ENCODE results near the gene MAN2B2. TPM values are rescaled to one million over a fixed set of nuclear protein-coding genes. Genes with fewer than 3 reads are reported as not detected.

MAN2B2 gene
- total and polyA plus RNA-seq, 2 of the 8 experiments (the other 6 are each of a cell fraction or from before 2014, with no cell fraction given) = 3.3 to 4.0 TPM

DNA sequence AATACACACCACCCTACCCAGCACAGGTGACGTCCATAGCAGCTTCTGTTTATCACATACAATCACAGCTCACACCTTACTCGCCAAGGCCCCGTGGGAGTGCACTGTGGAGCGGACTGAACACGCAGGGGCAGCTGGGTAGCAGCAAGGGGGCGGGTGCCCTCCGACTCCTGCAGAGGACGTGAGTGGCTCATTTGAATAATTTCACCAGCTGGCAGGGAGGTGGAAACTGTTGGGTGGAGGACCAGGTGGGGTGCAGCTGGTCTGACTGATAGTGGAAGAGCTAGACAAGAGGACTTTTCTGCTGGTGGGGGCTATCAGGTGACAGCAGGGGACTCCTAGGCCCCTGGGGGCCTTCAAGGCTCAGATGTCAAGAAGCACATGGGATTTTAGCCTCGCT, 16.3 kb downstream of the MAN2B2 start:
- Histone ChIP-seq H2AFZ (ENCODE audit: low read length) (no peak overlapping the region), H3K27me3 (replicated peaks in 1 of 4; ENCODE audit: control insufficient read depth in 3 of 4, extremely low read depth in 1 of 4, insufficient read depth in 3 of 4, low read length in 3 of 4) (no peaks in the 10 kb centered on the region), H3K4me2 (ENCODE audit: insufficient read depth in 1 of 2, low read depth in 2 of 2, low read length in 2 of 2) (no peak overlapping the region), H3K18ac (ENCODE audit: extremely low read depth, low read length) (no peak overlapping the region), H4K91ac (replicated peaks; ENCODE audit: insufficient read length, low read length) (no peak overlapping the region), H3K79me2 (ENCODE audit: control insufficient read depth in 1 of 2, insufficient read depth in 2 of 2, low read length in 2 of 2) (no peaks in the 10 kb centered on the region), H3K9me3 (ENCODE audit: insufficient read depth in 2 of 2, low read depth in 1 of 2, low read length in 1 of 2) (no peaks in the 10 kb centered on the region), H2AK5ac (ENCODE audit: low read depth, low read length) (no peak overlapping the region), H3K9ac (replicated peaks in 1 of 4; ENCODE audit: extremely low read depth in 1 of 4, low read depth in 3 of 4, low read length in 3 of 4) (no peak overlapping the region), H3K79me1 (ENCODE audit: low read depth, low read length) (no peaks in the 10 kb centered on the region), H4K5ac (ENCODE audit: insufficient read length, low read depth, low read length) (no peak overlapping the region), H3K4me1 (replicated peaks in 1 of 4; ENCODE audit: control insufficient read depth in 3 of 4, insufficient read depth in 4 of 4, low read length in 3 of 4) (no peaks in the 10 kb centered on the region; a peak in 3 of 7 replicates), H2BK5ac (ENCODE audit: low read depth, low read length) (no peak overlapping the region), H4K8ac (ENCODE audit: extremely low read depth, insufficient read depth, low read length) (no peak overlapping the region), H3K23me2 (ENCODE audit: low read depth, low read length) (no peaks in the 10 kb centered on the region), H3K27ac (ENCODE audit: low read depth, low read length) (no peak overlapping the region), H3K14ac (ENCODE audit: insufficient read length) (no peak overlapping the region), H3K4ac (replicated peaks; ENCODE audit: insufficient read length, low read depth, low read length) (no peak overlapping the region), H4K20me1 (replicated peaks in 1 of 2; ENCODE audit: control insufficient read depth in 1 of 2, insufficient read depth in 2 of 2, low read length in 2 of 2) (peaks cover 0 to 4% of the 10 kb centered on the region in 2 experiments), H3K4me3 (ENCODE audit: extremely low read depth in 1 of 4, insufficient read depth in 2 of 4, low read depth in 3 of 4, low read length in 4 of 4) (no peak overlapping the region), H2BK12ac (ENCODE audit: low read depth, low read length) (no peak overlapping the region), H2BK15ac (ENCODE audit: low read length) (no peak overlapping the region), H3K56ac (replicated peaks; ENCODE audit: insufficient read length, low read depth, low read length) (no peak overlapping the region), H3K23ac (ENCODE audit: insufficient read length) (no peak overlapping the region), H2BK120ac (replicated peaks; ENCODE audit: low read depth, low read length) (no peak overlapping the region), H3K36me3 (ENCODE audit: control insufficient read depth in 2 of 4, insufficient read depth in 4 of 4, low read length in 3 of 4) (no peaks in the 10 kb centered on the region), H2BK20ac (ENCODE audit: low read length) (no peak overlapping the region)
- 98% methylated on average over 9 of the region's 9 CpGs; no CpG with 5 or more reads in 1 of the 2 experiments for WGBS, 2 experiments (ENCODE audit: extremely low coverage in 1 of 2, insufficient coverage in 1 of 2, insufficient read length in 1 of 2, insufficient replicate concordance in 2 of 2, low coverage in 1 of 2, low lambda C conversion rate in 2 of 2, missing lambda C conversion rate in 1 of 2)
- no peak for FAIRE-seq
- CTCF ChIA-PET (ENCODE audit: partially characterized antibody) = interaction anchor here (1.3 to 2.5 kb wide), 3 partner anchors 17 kb away, joined by 5 to 10 read pairs (median 8); partner anchors contain the start of gene MAN2B2
- POLR2A ChIA-PET (ENCODE audit: partially characterized antibody) = interaction anchor here (0.6 to 1.1 kb wide), 2 partner anchors 82 to 528 kb away, joined by 3 read pairs; no protein-coding TSS in a partner anchor
- TF ChIP-seq, protein P1, sequence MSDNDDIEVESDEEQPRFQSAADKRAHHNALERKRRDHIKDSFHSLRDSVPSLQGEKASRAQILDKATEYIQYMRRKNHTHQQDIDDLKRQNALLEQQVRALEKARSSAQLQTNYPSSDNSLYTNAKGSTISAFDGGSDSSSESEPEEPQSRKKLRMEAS (IDR thresholded peaks at IDR 0.05) = no peak
- no peak for TF ChIP-seq TBP (IDR thresholded peaks at IDR 0.05; ENCODE audit: low read depth, low read length)
- TF ChIP-seq SUZ12 (IDR thresholded peaks at IDR 0.05; ENCODE audit: low read length) = no peak
- TF ChIP-seq KDM1A (IDR thresholded peaks at IDR 0.05; ENCODE audit: borderline replicate concordance, low read length) = no peak
- no peak for TF ChIP-seq POU5F1 (IDR thresholded peaks at IDR 0.05; ENCODE audit: low read depth, low read length)
- DNase-seq (ENCODE audit: low read depth in 1 of 2, low spot score in 2 of 2) = no peak

Data from H1 (cell line).